ENCODE data around the gene ZNF710. TPM values are rescaled to one million over a fixed set of nuclear protein-coding genes. Genes with fewer than 3 reads are reported as not detected.

The ZNF710 gene
- total and polyA plus RNA-seq, 12 donors, result 4.1 to 59.0 (median 15.5) TPM

DNA sequence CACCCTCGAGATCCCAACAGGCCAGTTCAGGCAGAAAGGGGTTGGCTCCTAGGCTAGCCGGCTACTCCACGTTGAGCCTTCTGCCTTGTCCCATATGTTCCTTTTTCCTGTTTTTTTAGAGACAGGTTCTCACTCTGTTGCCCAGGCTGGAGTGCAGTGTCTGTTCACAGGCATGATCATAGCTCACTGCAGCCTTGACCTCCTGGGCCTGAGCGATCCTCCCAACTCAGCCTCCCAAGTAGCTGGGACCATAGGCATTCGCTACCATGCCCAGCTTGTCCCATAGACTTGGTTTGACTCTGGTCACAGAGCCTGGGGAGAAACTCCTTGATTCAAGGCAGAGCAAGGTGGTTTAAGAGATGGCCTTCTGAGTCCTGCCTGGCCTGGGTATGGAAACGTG lies 32.3 kb downstream of the ZNF710 start:
- 67 to 77% (median 74%) methylated on average over 4 to 6 of the region's 6 CpGs for WGBS, 4 donors
- no peaks in the 10 kb centered on the region for H3K27me3 ChIP-seq
- H3K4me1 ChIP-seq (replicated peaks in 1 of 2), result peaks cover 8 to 58% of the 10 kb centered on the region in 2 donors
- DNase-seq, result no peak
- H3K27ac ChIP-seq, result peak overlapping the region in 3 of 5 donors; percentile 32 to 90 (median 63)
- H3K4me3 ChIP-seq, result no peak overlapping the region
- TF ChIP-seq, protein P1, sequence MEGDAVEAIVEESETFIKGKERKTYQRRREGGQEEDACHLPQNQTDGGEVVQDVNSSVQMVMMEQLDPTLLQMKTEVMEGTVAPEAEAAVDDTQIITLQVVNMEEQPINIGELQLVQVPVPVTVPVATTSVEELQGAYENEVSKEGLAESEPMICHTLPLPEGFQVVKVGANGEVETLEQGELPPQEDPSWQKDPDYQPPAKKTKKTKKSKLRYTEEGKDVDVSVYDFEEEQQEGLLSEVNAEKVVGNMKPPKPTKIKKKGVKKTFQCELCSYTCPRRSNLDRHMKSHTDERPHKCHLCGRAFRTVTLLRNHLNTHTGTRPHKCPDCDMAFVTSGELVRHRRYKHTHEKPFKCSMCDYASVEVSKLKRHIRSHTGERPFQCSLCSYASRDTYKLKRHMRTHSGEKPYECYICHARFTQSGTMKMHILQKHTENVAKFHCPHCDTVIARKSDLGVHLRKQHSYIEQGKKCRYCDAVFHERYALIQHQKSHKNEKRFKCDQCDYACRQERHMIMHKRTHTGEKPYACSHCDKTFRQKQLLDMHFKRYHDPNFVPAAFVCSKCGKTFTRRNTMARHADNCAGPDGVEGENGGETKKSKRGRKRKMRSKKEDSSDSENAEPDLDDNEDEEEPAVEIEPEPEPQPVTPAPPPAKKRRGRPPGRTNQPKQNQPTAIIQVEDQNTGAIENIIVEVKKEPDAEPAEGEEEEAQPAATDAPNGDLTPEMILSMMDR (IDR thresholded peaks at IDR 0.05), result no peak
- TF ChIP-seq POLR2A (IDR thresholded peaks at IDR 0.05), result no peak
- no peaks in the 10 kb centered on the region for H3K36me3 ChIP-seq (replicated peaks in 1 of 2)
- H3K9me3 ChIP-seq (replicated peaks in 1 of 3), result no peaks in the 10 kb centered on the region
- intact Hi-C loops (cut with DNase I), result no loop called here

DNA sequence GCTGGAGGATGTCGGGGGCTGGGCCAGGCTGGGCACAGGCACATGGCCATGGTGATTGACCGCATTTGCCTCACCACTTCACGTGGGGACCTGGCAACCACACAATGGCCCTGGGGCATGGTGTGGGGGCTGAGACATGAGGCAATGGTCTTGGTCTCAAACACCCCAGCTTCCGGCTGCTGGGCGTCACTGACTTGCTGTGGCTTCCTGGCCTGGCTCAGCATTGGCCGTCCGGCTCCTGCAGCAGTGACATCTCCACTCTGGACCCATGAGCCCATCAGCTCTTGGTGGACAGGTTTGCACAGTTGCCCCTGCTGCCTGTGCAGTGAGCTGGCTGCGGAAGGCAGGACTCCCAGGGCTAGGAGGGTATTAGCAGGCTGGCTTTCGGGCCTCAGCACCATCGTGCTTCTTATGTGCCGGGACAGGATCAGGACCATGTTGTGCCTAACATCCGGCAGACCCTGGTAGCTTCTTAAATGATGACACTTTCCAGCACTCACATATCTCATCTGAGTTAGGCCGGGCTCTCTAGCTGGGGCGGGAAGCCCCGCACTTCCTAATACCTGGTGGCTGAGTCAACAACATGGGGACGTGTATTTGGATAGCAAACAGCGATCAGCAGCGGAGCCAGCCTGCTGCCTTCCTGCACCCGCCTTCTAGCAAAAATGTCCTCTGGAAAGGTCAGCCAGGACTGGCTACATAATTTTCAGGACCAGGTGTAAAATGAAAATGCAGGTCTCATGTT lies 34.1 kb downstream of the ZNF710 start:
- Histone ChIP-seq H3K9me3 (replicated peaks in 1 of 3) (no peaks in the 10 kb centered on the region), H3K27ac (peak overlapping the region; percentile 60 to 90 (median 62)), H3K27me3 (no peaks in the 10 kb centered on the region), H3K4me1 (replicated peaks in 1 of 2) (peaks cover 8 to 60% of the 10 kb centered on the region in 2 donors), H3K4me3 (no peak overlapping the region), H3K36me3 (replicated peaks in 1 of 2) (no peaks in the 10 kb centered on the region)
- 71 to 78% (median 74%) methylated on average over 12 to 19 of the region's 19 CpGs for WGBS, 4 donors
- intact Hi-C loops (cut with DNase I), result no loop called here
- peak; percentile 36 to 84 (median 63) for DNase-seq
- peak in 1 of 2 donors; percentile 9 for TF ChIP-seq POLR2A (IDR thresholded peaks at IDR 0.05)
- TF ChIP-seq, protein P1 (IDR thresholded peaks at IDR 0.05), result no peak

DNA sequence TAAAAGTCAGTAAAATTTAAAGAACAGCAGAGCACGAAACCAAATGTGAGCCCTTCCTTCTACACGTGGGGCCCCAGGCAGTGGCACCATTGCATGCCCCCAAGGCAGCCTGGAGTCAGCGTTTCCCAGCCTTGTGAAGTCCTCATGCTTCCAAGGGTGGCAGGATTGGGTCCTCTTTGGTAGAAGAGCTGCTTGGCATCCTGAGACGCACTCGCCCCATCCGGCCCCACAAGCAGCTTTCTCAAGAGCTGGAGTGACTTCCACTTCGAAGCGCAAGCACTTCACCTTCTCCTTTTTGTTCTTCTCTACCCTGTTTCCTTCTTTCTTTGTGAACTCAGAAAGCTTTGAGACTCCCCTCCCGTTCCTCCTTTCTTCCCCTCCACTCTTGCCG lies 34.7 kb downstream of the ZNF710 start:
- intact Hi-C loops (cut with DNase I), result no loop called here
- DNase-seq, result peak in 4 of 7 donors; percentile 45 to 59 (median 48)
- Histone ChIP-seq H3K27me3 (no peaks in the 10 kb centered on the region), H3K27ac (peak overlapping the region in 4 of 5 donors; percentile 60 to 90 (median 68)), H3K36me3 (replicated peaks in 1 of 2) (no peaks in the 10 kb centered on the region), H3K4me3 (no peak overlapping the region), H3K4me1 (replicated peaks in 1 of 2) (peaks cover 8 to 66% of the 10 kb centered on the region in 2 donors), H3K9me3 (replicated peaks in 1 of 3) (no peaks in the 10 kb centered on the region)
- TF ChIP-seq POLR2A (IDR thresholded peaks at IDR 0.05), result no peak
- TF ChIP-seq, protein P1 (IDR thresholded peaks at IDR 0.05), result no peak
- 69 to 86% (median 78%) methylated on average over 10 of the region's 10 CpGs for WGBS, 4 donors

DNA sequence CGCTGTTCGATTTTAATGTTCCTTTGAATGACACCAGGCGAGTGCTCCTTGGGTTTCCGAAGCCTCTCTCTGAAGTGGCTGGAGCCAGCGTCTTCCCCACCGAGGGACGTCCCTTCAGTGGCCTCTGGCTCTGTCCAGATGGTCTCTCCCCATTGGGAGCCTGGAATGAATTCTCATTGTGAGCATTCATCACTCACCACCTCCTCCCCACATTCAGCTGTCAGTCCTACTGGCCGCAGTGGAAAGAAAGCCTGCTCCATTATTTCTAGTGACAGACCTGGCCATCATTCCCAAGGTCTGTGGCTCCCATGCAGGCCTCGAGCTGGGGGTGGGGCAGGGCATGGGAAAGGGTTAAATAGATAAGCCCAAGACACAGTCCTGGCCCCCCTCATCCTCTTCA lies 35.2 kb downstream of the ZNF710 start:
- Histone ChIP-seq H3K4me3 (no peak overlapping the region), H3K36me3 (replicated peaks in 1 of 2) (no peaks in the 10 kb centered on the region), H3K4me1 (replicated peaks in 1 of 2) (peaks cover 8 to 63% of the 10 kb centered on the region in 2 donors), H3K27me3 (no peaks in the 10 kb centered on the region), H3K27ac (peak overlapping the region in 4 of 5 donors; percentile 19 to 90 (median 56)), H3K9me3 (replicated peaks in 1 of 3) (no peaks in the 10 kb centered on the region)
- WGBS, 4 donors, result 74 to 81% (median 76%) methylated on average over 9 of the region's 9 CpGs
- no peak for DNase-seq
- TF ChIP-seq POLR2A (IDR thresholded peaks at IDR 0.05), result no peak
- TF ChIP-seq, protein P1 (IDR thresholded peaks at IDR 0.05), result no peak
- intact Hi-C loops (cut with DNase I), result no loop called here

Measured in adrenal gland (tissue), 12 donors.